SIG-M5 treated with dmso at 0.1 percent for 504 hours (cell line): ENCODE measurements around the gene PCF11.
"Not testable (repeated sequence)": the region's sequence is repeated elsewhere in the genome, so short reads cannot be mapped to it uniquely, and the experiment has no call there.

ENCODE experiments used
- DNase-seq: peaks from one replicate; lab custom pipeline; 2025; ENCODE audit not compliant: unreplicated experiment; lab: John Stamatoyannopoulos, UW

Gene PCF11

GRCh38 chr11:83156996-83157593, at the start of gene PCF11:
Gene PCF11, plus strand, starts transcription at chr11:83157131. Its CDS starts 309 bp downstream, at chr11:83157440.
- DNase-seq, result no peak

- DNase-seq, result no peak
Observed at GRCh38 chr11:83112886-83113285, 44.0 kb upstream of the PCF11 start.

GRCh38 chr11:83115026-83115425, 41.9 kb upstream of the PCF11 start:
- no peak for DNase-seq

GRCh38 chr11:83115551-83115950, 41.4 kb upstream of the PCF11 start:
- no peak for DNase-seq

- no peak for DNase-seq
Observed at GRCh38 chr11:83116015-83116641, 40.8 kb upstream of the PCF11 start.

GRCh38 chr11:83118814-83119213, 38.1 kb upstream of the PCF11 start:
- DNase-seq, result no peak

- no peak for DNase-seq
Observed at GRCh38 chr11:83119216-83119615, 37.7 kb upstream of the PCF11 start.

GRCh38 chr11:83120327-83120726, 36.6 kb upstream of the PCF11 start:
- DNase-seq, result no peak

GRCh38 chr11:83122050-83122449, 34.9 kb upstream of the PCF11 start:
- DNase-seq, result no peak

GRCh38 chr11:83122766-83123165, 34.2 kb upstream of the PCF11 start:
- DNase-seq, result no peak

- no peak for DNase-seq
Observed at GRCh38 chr11:83124636-83125424, 32.1 kb upstream of the PCF11 start.

GRCh38 chr11:83125577-83125976, 31.4 kb upstream of the PCF11 start:
- DNase-seq, result no peak

GRCh38 chr11:83127310-83127637, 29.7 kb upstream of the PCF11 start:
- no peak for DNase-seq

GRCh38 chr11:83132191-83132590, 24.7 kb upstream of the PCF11 start:
- no peak for DNase-seq

- DNase-seq, result not testable (repeated sequence)
Observed at GRCh38 chr11:83133266-83133665, 23.7 kb upstream of the PCF11 start.

- no peak for DNase-seq
Observed at GRCh38 chr11:83139310-83139709, 17.6 kb upstream of the PCF11 start.

GRCh38 chr11:83140691-83141455, 16.1 kb upstream of the PCF11 start:
- DNase-seq, result peak; percentile 47

- DNase-seq, result no peak
Observed at GRCh38 chr11:83147895-83148294, 9.0 kb upstream of the PCF11 start.

- DNase-seq, result no peak
Observed at GRCh38 chr11:83150450-83150849, 6.5 kb upstream of the PCF11 start.

- DNase-seq, result no peak
Observed at GRCh38 chr11:83151274-83151977, 5.5 kb upstream of the PCF11 start.

- no peak for DNase-seq
Observed at GRCh38 chr11:83152264-83152663, 4.7 kb upstream of the PCF11 start.
